ELR (cell line): ENCODE data around the gene ARL15.

Experiments
- DNase-seq: peaks from one replicate; pipeline ENCODE4 v3.0.0-alpha.2; 2015; ENCODE audit warnings: low read depth

Gene ARL15

DNA sequence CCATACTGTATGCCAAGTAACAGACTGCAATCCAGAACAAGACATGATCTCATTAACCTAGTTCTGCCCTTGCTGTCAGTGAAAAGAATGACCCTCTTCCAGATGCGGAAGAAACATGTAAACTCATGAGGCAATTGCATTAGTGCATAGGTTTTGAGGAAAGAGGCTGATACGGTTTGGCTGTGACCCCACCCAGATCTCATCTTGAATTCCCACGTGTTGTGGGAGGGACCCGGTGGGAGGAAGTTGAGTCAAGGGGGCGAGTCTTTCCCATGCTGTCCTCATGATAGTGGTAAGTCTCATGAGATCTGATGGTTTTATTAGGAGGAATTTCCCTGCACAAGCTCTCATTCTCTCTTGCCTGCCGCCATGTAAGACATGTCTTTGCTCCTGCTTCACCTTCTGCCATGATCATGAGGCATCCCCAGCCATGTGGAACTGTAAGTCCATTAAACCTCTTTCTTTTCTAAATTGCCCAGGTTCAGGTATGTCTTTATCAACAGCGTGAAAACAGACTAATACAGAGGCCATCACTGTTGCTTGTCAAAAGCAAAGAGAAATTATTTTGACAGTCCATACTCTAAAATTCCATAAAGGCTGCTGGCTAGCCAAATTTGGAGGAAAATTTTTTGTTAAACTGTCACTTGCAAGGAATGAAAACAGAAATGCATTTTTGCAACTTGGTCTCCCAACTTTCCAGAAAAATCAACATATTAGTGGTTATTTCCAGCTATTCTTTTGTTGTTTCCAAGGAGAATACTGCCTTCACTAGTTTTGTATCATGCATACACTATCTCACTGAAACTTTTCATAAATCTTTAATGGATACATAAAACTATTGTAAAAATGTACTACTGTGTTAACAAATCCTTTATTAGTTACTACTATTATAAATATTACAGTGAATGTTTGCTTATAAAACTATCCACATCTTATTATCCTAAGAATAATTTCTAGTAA is 3.2 kb upstream of the ARL15 start:
- DNase-seq, result no peak

DNA sequence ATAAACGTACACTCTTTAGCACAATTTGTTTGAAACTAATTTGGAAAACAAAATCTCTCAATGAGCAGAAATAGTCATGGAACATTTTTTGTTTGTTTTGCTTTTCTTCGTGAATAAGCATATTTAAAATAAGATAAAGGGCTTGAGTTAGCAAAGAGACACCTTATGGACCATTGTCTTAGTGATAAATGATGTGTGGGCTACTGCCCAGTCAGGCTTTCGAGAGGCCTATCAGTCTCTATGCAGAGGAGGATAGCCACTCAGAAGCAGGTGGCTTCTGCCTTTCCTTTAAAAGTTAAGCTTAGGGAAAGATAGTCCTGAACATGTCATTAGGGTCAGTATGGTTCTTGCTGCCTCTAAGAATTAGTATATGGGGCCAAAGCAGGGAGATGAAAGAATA is 2.1 kb upstream of the ARL15 start:
- no peak for DNase-seq

DNA sequence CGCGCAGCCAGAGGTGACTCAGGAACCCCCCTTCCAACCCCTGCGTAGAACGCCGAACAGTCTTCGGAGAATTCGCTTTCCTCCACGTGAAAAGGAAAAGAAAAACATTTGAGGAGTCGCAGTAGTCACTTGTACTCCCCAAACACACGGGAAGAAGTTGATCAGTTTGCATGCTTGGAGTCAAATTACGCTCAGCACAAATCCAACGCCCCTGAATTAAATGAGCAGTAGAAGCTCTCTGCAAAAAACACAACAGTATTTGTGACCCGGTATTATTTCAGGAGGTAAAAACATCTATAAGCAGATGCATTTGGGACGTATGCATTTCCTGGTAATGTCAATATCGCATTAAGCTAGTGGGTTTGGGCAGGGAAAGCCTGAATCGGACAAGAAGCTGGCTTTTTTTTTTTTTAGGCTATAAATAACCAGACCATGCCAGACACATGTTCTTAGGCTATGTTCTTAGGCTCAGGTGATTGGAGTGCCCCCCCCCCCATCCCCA is 854 bp upstream of the ARL15 start:
- DNase-seq, result peak; percentile 44

DNA sequence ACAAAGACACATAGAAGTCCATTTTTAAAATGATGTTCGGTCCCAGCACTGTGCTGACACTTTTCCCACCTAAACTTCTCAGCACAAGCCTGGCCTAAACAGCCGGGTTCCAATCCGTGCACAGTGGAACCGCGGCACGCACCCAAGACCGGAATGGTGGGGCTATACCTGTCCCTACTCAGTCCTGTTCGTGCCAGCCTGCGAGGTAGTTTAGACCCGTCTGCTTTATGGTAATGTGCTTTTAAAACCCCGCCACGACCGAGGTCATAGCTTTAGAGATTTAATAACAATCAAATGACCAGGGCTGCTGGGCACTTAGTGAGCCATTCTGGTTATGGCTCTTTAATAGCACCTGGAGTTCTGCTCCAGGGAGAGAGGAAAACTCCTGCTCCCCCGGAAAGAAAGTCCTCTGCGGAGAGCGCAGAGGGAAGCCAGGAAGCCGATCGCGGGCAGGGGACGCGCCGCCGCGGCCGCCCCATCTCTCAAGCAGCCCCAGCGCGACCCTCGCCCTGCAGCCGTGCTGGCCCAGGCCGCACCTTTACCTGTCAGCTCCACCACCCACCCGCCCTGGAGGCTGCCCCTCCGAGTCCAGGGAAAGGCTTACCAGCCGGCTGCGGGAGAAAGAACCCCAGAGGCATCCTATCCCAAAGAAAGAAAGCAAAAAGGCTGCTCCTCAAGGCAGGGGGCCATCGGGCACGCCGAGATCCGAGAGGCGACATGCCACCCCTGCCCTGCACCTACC is 511 bp downstream of the ARL15 start:
- DNase-seq, result peak; percentile 60

GRCh38 chr5:54309276-54309675 is 1.1 kb downstream of the ARL15 start:
- DNase-seq, result peak; percentile 34

DNA sequence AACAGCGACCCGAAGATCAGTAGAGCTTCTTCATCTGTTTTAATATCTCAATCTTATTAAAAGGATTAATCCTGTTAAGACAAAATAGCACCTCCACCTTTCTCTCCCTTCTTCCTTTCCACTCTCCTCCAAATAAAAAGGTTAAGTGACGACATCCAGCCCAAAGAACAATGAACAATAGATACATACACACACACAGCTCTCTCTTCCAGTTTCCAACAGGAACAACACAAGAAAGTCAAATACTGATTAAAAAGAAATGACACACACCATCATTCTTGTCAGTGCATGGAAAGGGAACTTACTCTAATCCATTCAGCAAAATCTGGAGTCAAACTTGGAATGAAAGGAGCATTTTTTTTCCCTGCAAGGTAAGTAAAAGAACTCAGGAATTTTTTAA is 2.8 kb downstream of the ARL15 start:
- no peak for DNase-seq

GRCh38 chr5:54306893-54307292 is 3.5 kb downstream of the ARL15 start:
- no peak for DNase-seq

DNA sequence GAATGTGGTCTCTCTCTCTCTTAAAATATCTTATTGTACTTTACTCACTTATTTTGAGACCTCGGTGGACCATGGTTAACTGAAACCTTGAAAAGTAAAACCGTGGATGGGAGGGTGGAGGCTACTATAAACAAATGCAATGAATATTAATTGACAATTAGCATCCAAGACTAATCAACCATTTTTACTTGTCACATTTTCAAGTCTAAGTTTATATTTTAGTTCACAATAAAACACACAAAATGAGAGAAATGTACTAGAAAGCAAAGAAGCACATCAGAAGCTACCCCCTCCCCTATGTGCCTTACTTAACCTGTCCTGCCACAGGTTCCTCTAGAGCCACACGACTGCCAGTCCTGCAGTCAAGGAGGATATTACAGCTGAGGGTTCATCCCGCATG is 4.6 kb downstream of the ARL15 start:
- DNase-seq, result no peak

GRCh38 chr5:54304040-54304439 is 6.3 kb downstream of the ARL15 start:
- no peak for DNase-seq

GRCh38 chr5:54302267-54302687 is 8.1 kb downstream of the ARL15 start:
- no peak for DNase-seq

DNA sequence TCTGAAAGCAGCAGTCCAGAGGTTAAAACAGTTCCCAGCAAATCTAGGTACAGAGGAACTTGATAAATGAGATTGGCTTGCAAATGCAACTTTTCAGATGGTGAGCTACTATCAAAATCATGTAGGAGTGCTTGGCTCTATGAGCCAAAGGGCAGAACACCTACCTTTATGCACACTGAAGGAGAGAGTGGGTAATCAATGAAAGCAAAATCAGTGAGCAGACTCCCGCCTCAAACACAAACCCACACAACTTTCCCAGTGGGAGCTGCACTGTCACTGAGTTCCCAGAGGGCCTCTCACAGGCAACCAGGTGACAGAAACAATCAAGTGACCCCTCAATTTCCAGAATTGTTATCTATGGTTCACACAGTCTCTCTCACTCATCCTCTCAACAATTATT is 8.5 kb downstream of the ARL15 start:
- DNase-seq, result no peak

DNA sequence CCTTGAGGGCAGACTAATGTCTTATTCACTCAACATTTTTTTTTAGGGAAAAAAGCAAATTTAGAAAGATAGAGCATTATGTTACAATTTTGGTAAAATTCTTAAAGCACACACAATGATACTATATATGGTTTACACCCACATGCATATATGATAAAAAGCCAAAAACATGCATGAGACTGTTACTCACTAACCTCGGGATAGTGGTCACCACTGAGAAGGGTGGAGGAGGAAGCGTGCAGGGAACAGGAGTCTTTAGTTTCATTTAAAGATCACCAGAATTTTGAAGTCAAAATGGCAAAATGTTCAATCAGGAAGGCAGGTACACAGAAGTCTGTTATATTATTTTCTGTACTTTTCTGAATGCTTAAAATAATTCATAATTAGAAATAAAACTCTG is 9.2 kb downstream of the ARL15 start:
- DNase-seq, result peak; percentile 7

DNA sequence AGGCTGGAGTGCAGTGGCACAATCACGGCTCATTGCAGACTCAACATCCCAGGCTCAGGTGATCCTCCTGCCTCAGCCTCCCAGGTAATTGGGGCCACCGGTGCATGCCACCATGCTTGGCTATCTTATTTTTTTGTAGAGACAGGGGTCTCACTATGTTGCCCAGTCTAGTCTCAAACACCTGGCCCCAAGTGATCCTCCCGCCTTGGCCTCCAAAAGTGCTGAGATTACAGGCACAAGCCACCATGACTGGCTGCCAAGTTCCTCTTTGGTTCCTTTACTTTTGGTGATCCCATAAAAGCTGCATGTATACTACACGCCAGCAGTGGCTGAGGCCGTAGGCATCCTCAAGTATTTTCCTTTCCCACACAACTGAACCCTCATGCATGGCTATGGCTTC is 11.4 kb downstream of the ARL15 start:
- no peak for DNase-seq

GRCh38 chr5:54296386-54296785 is 14.0 kb downstream of the ARL15 start:
- DNase-seq, result no peak

DNA sequence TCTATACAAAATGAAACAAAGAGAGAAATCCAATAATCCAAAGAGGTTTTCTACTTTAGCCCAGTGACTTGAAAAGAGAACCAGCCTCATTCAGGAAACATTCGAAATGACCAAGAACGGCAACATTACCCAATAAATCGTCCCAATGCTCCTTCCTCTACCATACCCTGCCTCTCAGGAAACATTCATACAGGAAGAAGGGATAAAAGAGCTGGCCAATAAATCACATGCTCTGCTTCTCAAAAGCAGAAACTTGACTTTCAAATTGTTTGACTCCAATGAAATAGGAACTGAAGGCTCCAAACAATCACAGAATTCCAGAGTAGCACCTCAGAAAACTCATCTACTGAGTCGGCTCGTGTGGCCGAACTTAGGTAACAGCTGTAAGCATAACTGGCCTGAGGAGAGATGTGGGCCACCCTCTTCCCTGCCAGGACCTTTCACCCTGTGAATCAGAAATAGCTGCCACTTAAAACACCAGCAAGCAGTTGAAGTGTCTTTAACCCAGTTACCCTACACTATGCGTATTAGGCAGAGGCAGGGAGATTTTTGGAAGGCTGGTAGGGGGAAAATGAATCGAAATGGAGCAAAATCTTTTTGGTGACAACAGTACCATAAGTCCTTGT is 14.6 kb downstream of the ARL15 start:
- DNase-seq, result no peak

DNA sequence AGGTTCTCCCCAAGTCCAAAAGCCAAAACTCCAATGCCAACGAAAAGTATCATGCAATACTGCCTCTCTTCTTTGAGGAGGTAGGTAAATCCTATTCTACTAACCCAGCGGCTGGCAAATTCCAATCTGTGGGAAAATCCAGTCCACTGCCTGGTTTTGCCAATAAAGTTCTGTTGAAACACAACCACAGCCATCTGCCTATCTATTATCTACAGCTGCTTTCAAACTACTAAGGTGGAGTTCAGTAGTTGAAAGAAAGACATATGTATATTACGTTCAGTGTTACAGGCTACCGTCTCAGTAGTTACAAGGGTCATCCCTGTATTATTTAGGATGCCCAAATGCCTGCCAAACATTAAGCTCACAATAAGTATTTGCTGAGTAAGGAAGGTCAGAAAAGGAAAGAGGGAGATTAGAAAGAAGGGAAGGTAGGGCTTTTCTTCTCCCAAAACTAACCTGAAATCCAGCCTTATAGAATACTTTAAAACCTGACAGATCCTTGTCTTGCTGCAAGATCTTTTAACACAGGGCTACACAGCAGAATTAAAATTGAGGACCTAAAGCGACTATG is 16.2 kb downstream of the ARL15 start:
- no peak for DNase-seq

DNA sequence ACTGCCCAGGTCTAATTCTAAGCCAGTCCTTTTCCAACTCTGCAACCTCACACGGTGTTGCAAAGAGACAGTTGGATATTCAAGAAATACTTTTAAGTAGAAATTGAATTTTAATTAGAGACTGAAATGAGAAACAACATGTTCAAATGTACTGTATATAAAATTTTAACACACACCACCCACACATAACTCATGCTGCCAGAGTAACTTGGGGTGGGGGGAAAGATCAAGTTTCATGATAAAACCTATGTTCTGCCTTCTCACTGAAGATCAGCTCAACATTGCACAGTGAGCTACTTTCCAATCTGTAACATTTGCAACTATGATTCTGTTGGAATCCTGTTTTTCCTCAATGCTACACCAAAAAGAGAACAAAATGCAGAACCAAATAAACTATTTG is 17.5 kb downstream of the ARL15 start:
- DNase-seq, result no peak

DNA sequence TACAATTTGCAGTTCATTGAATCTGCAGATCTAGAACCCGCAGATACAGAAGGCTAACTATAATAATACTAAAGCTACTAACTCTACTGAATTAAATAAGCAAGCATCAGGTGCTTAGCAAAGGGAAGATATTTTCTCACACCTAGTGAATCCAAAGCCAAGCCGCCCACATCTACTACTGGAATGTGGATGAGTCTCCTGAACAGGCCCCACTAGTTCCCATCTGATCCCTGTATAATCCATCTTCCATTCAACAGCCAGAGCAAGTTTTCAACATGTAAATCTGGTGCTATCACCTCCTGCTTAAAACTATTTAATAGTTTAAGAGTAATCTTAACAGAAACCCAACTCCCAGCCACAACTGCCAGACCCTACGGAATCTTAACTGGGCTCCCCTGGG is 18.9 kb downstream of the ARL15 start:
- DNase-seq, result no peak

DNA sequence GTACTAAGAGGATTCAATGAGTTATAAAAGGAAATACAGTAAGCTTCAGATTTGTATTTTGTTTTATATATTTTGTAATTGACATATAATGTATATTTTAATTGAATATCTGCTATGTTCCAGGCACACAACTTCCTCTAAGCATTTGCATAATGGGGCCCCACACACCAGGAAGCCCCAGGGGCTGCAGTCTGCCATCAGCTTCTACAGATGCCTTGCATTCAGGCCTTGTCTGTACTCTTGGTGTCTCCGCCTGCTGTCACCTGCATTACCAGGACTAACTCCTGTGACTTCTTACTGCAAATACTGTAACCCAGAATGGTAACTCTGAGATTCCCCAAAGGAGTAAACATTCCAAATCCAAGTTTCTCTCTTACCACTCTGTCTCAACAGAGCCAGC is 20.6 kb downstream of the ARL15 start:
- DNase-seq, result no peak

GRCh38 chr5:54288568-54289217 is 21.7 kb downstream of the ARL15 start:
- no peak for DNase-seq

- no peak for DNase-seq
Measured at GRCh38 chr5:54285686-54286085, 24.7 kb downstream of the ARL15 start.

- no peak for DNase-seq
Measured at GRCh38 chr5:54284586-54284985, 25.8 kb downstream of the ARL15 start.
